Kidney (tissue), 14 donors: Measurements from ENCODE around the gene MAP6. TPM values are rescaled to one million over a fixed set of nuclear protein-coding genes. Genes with fewer than 3 reads are reported as not detected.
A peak's percentile ranks its signal among the peaks of the same experiment; 100 is the strongest.

Experiments used
- DNase-seq, 5 donors: peaks; one replicate each; pipeline ENCODE4 v3.0.0-alpha.2; 2013 to 2020
- FAIRE-seq: peaks from 2 replicates; lab custom pipeline; 2012; peaks lifted over from hg19 to GRCh38; lab: Jason Lieb, UNC
- H3K27ac ChIP-seq, 2 donors: one replicate each; pipeline ENCODE4 v1.7.0; 2013; ENCODE audit warnings: low read depth in 2 of 2, low read length in 2 of 2, inconsistent platforms in 1 of 2
- H3K27me3 ChIP-seq: one replicate; pipeline ENCODE4 v1.7.1; 2013; ENCODE audit warnings: low read length, inconsistent platforms; ENCODE audit not compliant: control insufficient read depth, insufficient read depth
- H3K36me3 ChIP-seq, 3 donors: one replicate each; pipeline versions ENCODE4 v1.7.0 to v1.7.1; 2013; ENCODE audit warnings: low read length in 3 of 3, control low read depth in 1 of 3, inconsistent platforms in 1 of 3; ENCODE audit not compliant: insufficient read depth in 3 of 3, control insufficient read depth in 2 of 3
- H3K4me1 ChIP-seq, 3 donors: one replicate each; pipeline versions ENCODE4 v1.7.0 to v1.7.1; 2013; ENCODE audit warnings: low read length in 3 of 3, inconsistent platforms in 1 of 3, low read depth in 1 of 3; ENCODE audit not compliant: control insufficient read depth in 2 of 3, insufficient read depth in 2 of 3
- H3K4me3 ChIP-seq, 3 donors: one replicate each; pipeline versions ENCODE4 v1.7.0 to v1.8.1; 2013; ENCODE audit warnings: low read length in 3 of 3, control low read depth in 1 of 3, inconsistent platforms in 1 of 3
- H3K9ac ChIP-seq, 3 donors: one replicate each; pipeline versions ENCODE4 v1.7.0 to v1.7.1; 2013; ENCODE audit warnings: low read length in 3 of 3, control low read depth in 1 of 3, inconsistent platforms in 1 of 3
- H3K9me3 ChIP-seq, 3 donors: one replicate each; pipeline versions ENCODE4 v1.7.0 to v1.7.1; 2013; ENCODE audit warnings: low read length in 3 of 3, control low read depth in 1 of 3, inconsistent platforms in 1 of 3; ENCODE audit not compliant: control insufficient read depth in 2 of 3, insufficient read depth in 1 of 3
- CTCF ChIP-seq: IDR thresholded peaks from 3 replicates; pipeline ENCODE4 v1.5.1; 2012; ENCODE audit warnings: mild to moderate bottlenecking, moderate library complexity, borderline replicate concordance; ENCODE audit not compliant: insufficient read depth; ENCODE audit errors: extremely low read depth
- intact Hi-C: fragments of 100-400 bp; cut with DNase I; formaldehyde crosslinking; loops from one replicate; pipeline ENCODE4 v1.11.1; 2022
- polyA plus RNA-seq: library from polyadenylated mRNA; stranded (reverse); fragments of 350-450 nt; fragmentation: Illumina TruSeq; extraction: RNeasy Lipid Tissue Mini Kit (QIAGEN cat#74804); gene quantifications from one replicate; pipeline ENCODE4 v1.2.3, GENCODE V29; 2014; ENCODE audit warnings: low read depth, low replicate concordance; ENCODE audit not compliant: insufficient read depth
- total RNA-seq: library from RNA; stranded (reverse); fragmentation: NEBNext Ultra II Directional; extraction: Animal tissue kit (Norgen Biotek cat#: 25700); gene quantifications from one replicate; pipeline ENCODE4 v1.2.1, GENCODE V29; 2021
- donor health status: control.
- donor health status: control.
- donor health status: control.
- donor health status: control.
- donor health status: control.
- donor health status: DM: yes; HTN: yes; CAD: no.
- donor health status: Normal renal cell carcinoma (clear cell type).

The MAP6 gene
- total and polyA plus RNA-seq, 2 donors from 2014 or later: 7.7 to 21.3 TPM

DNA sequence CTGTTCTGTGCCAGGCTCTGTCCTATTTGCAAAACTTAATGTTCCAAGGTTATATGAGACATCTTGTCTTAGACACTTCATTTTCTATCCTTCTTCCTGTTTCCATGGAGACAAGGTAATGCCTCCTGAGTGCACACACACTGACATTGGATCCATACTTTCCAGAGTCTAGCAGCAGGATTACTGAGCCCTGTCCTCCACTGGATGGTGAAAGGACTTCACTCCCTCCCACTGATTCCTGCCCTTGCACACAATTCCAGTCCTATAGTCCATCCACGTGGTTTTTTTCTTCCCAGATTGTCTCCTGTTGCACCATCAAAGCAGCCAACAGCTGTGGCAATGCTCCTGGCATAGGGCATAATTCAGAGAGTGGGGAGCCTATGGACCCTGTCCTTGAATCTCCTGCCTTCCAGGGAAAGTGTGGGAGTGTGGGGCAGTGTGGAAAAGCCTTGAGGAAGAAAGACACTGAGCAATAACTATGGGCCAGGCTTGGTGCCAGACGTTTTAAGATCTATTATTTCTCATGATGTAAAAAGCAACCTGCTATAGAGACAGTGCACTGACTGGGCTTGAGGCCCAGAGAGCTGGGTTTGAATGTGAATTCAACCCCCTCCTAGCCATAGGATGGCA, 75.4 kb downstream of the MAP6 start:
- Histone ChIP-seq H3K27ac (no peak overlapping the region), H3K4me1 (no peaks in the 10 kb centered on the region), H3K27me3 (no peaks in the 10 kb centered on the region), H3K36me3 (no peaks in the 10 kb centered on the region), H3K9me3 (no peaks in the 10 kb centered on the region), H3K4me3 (no peak overlapping the region), H3K9ac (no peak overlapping the region)
- DNase-seq (peak in 3 of 5 donors; percentile 69 to 78 (median 72)), FAIRE-seq (no peak)
- intact Hi-C loops: no loop called here
- no peak for TF ChIP-seq CTCF

DNA sequence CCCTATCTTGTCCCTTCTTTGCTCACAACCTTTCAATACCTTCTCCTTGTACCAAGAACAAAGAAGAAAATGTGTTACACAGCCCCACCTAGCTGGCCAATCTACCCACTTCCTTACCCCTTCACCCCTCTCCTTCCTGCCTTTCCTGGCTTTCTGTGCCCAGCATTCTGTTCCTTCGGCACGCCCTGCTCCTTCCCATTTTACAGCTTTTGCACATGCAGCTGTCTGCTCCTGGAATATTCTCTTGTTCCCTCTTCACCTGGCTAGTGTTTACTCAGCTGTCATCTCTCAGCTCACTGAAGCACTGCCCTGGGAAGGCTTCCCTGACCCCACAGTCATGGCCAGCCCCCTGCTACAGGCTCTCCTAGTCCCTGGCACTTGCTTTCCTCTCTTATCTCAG, 76.1 kb downstream of the MAP6 start:
- no peak for FAIRE-seq
- Histone ChIP-seq H3K27ac (no peak overlapping the region), H3K9me3 (no peaks in the 10 kb centered on the region), H3K27me3 (no peaks in the 10 kb centered on the region), H3K9ac (no peak overlapping the region), H3K4me3 (no peak overlapping the region), H3K4me1 (no peaks in the 10 kb centered on the region), H3K36me3 (no peaks in the 10 kb centered on the region)
- TF ChIP-seq CTCF: no peak
- peak in 3 of 5 donors; percentile 37 to 55 (median 53) for DNase-seq
- intact Hi-C loops: no loop called here

DNA sequence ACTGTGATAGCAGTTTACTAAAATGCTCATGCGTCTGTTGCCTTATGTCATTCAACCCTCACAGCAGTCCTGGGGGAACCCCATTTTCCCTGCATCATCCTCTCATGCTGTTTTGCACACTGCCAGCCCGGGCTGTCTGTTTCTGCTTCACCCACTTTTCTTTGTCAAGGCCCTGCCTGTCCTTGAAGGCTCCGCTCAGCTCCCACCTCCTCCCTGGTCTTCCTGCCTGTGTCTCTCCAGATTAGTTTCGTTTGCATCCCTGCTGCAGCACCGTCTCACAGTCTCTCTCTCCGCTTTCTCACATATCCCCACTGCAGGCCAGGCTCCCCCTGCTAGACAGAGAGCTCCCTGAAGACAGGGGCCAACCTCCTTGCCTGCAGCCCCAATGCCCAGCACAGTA, 76.9 kb downstream of the MAP6 start:
- Histone ChIP-seq H3K36me3 (no peaks in the 10 kb centered on the region), H3K27ac (no peak overlapping the region), H3K9me3 (no peaks in the 10 kb centered on the region), H3K4me3 (no peak overlapping the region), H3K9ac (no peak overlapping the region), H3K27me3 (no peaks in the 10 kb centered on the region), H3K4me1 (no peaks in the 10 kb centered on the region)
- DNase-seq (no peak), FAIRE-seq (no peak)
- TF ChIP-seq CTCF: no peak
- intact Hi-C loops: no loop called here

GRCh38 chr11:75591371-75591770, 77.5 kb downstream of the MAP6 start:
- Histone ChIP-seq H3K9ac (no peak overlapping the region), H3K36me3 (no peaks in the 10 kb centered on the region), H3K27ac (no peak overlapping the region), H3K27me3 (no peaks in the 10 kb centered on the region), H3K9me3 (no peaks in the 10 kb centered on the region), H3K4me3 (no peak overlapping the region), H3K4me1 (no peaks in the 10 kb centered on the region)
- intact Hi-C loops: no loop called here
- no peak for TF ChIP-seq CTCF
- FAIRE-seq: no peak
- no peak for DNase-seq
